ENCODE measurements around the gene ITGB4. TPM values are rescaled to one million over a fixed set of nuclear protein-coding genes. Genes with fewer than 3 reads are reported as not detected.

Gene ITGB4
- total and polyA plus RNA-seq, 9 of the 15 experiments (the other 6 are each of a cell fraction or from before 2014, with no cell fraction given) = 0.05 to 2.8 (median 0.76) TPM; not detected in 3

DNA sequence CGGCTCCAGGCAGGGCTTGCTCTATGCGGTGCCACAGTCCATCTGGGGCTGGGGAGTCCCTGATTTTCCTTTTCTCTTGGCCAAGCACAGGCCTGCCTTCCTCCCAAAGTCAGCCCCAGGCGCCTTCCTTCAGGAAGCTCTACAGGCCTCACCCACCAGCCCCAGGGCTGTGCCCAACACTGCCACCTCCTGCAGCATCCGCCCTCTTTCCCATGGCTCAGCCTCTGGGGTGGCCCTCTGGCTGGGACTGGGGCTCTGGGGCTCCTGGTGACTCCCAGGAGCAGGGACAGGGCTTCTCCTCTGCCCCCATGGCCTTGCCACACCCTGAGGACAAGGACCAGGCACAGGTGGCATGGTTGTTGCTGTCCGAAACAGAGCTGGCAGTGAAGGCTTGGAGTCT is 817 bp downstream of the ITGB4 start:
- no peaks in the 10 kb centered on the region; the same call in 1 of the 2 replicates for H4K20me1 ChIP-seq (replicated peaks; ENCODE audit: control insufficient read depth, insufficient read depth, low read length)
- H3K4me3 ChIP-seq = no peak overlapping the region
- ATAC-seq (no peak), FAIRE-seq (no peak), DNase-seq (ENCODE audit: extremely low read depth in 1 of 4, low spot score in 3 of 4) (no peak)
- no peaks in the 10 kb centered on the region for H3K9me3 ChIP-seq (replicated peaks; ENCODE audit: control insufficient read depth, insufficient read depth, low read depth, low read length)
- 59% methylated on average over 5 of the region's 5 CpGs for WGBS (ENCODE audit: insufficient coverage, low coverage, missing lambda C conversion rate)
- H3K9ac ChIP-seq (ENCODE audit: insufficient read depth in 1 of 2, low read depth in 2 of 2, low read length in 2 of 2) = no peak overlapping the region
- no peaks in the 10 kb centered on the region for H3K9me1 ChIP-seq (ENCODE audit: control insufficient read depth, insufficient read depth, low read length)
- in situ Hi-C loops (cut with MboI) = no loop called here
- CTCF ChIA-PET (ENCODE audit: low intra/inter-chr PET ratio) = no interaction called here
- intact Hi-C loops (cut with micrococcal nuclease) = no loop called here
- H3K27ac ChIP-seq (ENCODE audit: extremely low read depth, low read depth, low read length) = no peak overlapping the region
- POLR2A ChIA-PET = interaction anchor here (0.6 kb wide), 1 partner anchor 53 kb away, joined by 3 read pairs; no protein-coding TSS in a partner anchor
- H3K4me1 ChIP-seq (replicated peaks in 1 of 2; ENCODE audit: control insufficient read depth in 2 of 2, insufficient read depth in 2 of 2, low read length in 2 of 2) = peaks cover 0 to 32% of the 10 kb centered on the region in 2 experiments; a peak in 3 of 5 replicates
- H3K27me3 ChIP-seq (ENCODE audit: control insufficient read depth in 2 of 2, insufficient read depth in 2 of 2, low read length in 2 of 2) = peaks cover 20 to 59% of the 10 kb centered on the region in 2 experiments
- BruUV-seq (replicated peaks) = no TSS peak
- H3K79me2 ChIP-seq (ENCODE audit: control insufficient read depth, insufficient read depth, low read length) = no peaks in the 10 kb centered on the region
- no peaks in the 10 kb centered on the region for H3K36me3 ChIP-seq (ENCODE audit: control insufficient read depth, insufficient read depth, low read length)
- no peak overlapping the region for H2AFZ ChIP-seq (ENCODE audit: low read depth, low read length)
- no peak overlapping the region for H3K4me2 ChIP-seq (ENCODE audit: insufficient read depth, low read length)
- TF ChIP-seq DNMT1 (IDR thresholded peaks at IDR 0.05) (no peak), ZNF551 (CRISPR knock-in tag; IDR thresholded peaks at IDR 0.05) (no peak), JUND (IDR thresholded peaks at IDR 0.05; ENCODE audit: borderline replicate concordance, low read depth, low read length) (no peak), JUND (tag; IDR thresholded peaks at IDR 0.05; ENCODE audit: borderline replicate concordance, low read depth, low read length) (no peak), SMAD4 (CRISPR knock-in tag; conservative IDR thresholded peaks at IDR 0.05) (no peak), CBFA2T2 (conservative IDR thresholded peaks at IDR 0.05) (no peak), SRF (CRISPR knock-in tag; IDR thresholded peaks at IDR 0.05) (no peak), ZBTB26 (CRISPR knock-in tag; IDR thresholded peaks at IDR 0.05) (no peak), MED1 (CRISPR knock-in tag; IDR thresholded peaks at IDR 0.05; ENCODE audit: borderline replicate concordance) (no peak), POLR3G (IDR thresholded peaks at IDR 0.05; ENCODE audit: extremely low read depth, insufficient read length, insufficient replicate concordance) (no peak), EWSR1 (IDR thresholded peaks at IDR 0.05; ENCODE audit: borderline replicate concordance, low read depth, partially characterized antibody) (no peak), ZNF165 (CRISPR knock-in tag; IDR thresholded peaks at IDR 0.05; ENCODE audit: borderline replicate concordance) (no peak), RFX1 (IDR thresholded peaks at IDR 0.05) (no peak), LARP7 (IDR thresholded peaks at IDR 0.05) (no peak), CBX5 (IDR thresholded peaks at IDR 0.05; ENCODE audit: borderline replicate concordance, low read depth) (no peak), ZNF717 (CRISPR knock-in tag; IDR thresholded peaks at IDR 0.05) (no peak), BRD4 (IDR thresholded peaks at IDR 0.05) (no peak)
- TF ChIP-seq, protein P1, sequence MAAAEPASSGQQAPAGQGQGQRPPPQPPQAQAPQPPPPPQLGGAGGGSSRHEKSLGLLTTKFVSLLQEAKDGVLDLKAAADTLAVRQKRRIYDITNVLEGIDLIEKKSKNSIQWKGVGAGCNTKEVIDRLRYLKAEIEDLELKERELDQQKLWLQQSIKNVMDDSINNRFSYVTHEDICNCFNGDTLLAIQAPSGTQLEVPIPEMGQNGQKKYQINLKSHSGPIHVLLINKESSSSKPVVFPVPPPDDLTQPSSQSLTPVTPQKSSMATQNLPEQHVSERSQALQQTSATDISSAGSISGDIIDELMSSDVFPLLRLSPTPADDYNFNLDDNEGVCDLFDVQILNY (CRISPR knock-in tag; IDR thresholded peaks at IDR 0.05) = no peak

All from K562 (cell line).